HepG2 (cell line): ENCODE data around the gene PLET1. TPM values are rescaled to one million over a fixed set of nuclear protein-coding genes. Genes with fewer than 3 reads are reported as not detected.

Experiments used
- CCDC6 ChIP-seq: sonication (generic); formaldehyde crosslinking; IDR thresholded peaks from 2 replicates; pipeline ENCODE4 v1.8.1; 2022; ENCODE audit warnings: mild to moderate bottlenecking, missing genetic modification reagents, moderate library complexity
- DNMT1 ChIP-seq: sonication (generic); formaldehyde crosslinking; IDR thresholded peaks from 2 replicates; pipeline ENCODE4 v1.5.1; 2020; ENCODE audit warnings: mild to moderate bottlenecking, missing genetic modification reagents
- KDM2A ChIP-seq: sonication (generic); formaldehyde crosslinking; IDR thresholded peaks from 2 replicates; pipeline ENCODE4 v1.4.0; 2020; ENCODE audit warnings: low read depth, missing genetic modification reagents, borderline replicate concordance
- KDM5B ChIP-seq: sonication (generic); formaldehyde crosslinking; IDR thresholded peaks from 2 replicates; pipeline ENCODE4 v1.4.0; 2020; ENCODE audit warnings: missing genetic modification reagents, mild to moderate bottlenecking, borderline replicate concordance
- KLF12 ChIP-seq: sonication (generic); formaldehyde crosslinking; IDR thresholded peaks from 2 replicates; pipeline ENCODE4 v1.4.0; 2020; ENCODE audit warnings: missing genetic modification reagents, borderline replicate concordance
- NFKB2 ChIP-seq: sonication (generic); formaldehyde crosslinking; IDR thresholded peaks from 2 replicates; pipeline ENCODE4 v1.4.0; 2020; ENCODE audit warnings: missing genetic modification reagents, borderline replicate concordance
- NR2F6 ChIP-seq, 2 experiments: IDR thresholded peaks; 2 replicates each; pipeline ENCODE4 v1.6.1; 2016; ENCODE audit warnings: antibody characterized with exemption in 1 of 2, mild to moderate bottlenecking in 1 of 2
- POLR2A ChIP-seq, 2 experiments: IDR thresholded peaks; 2 replicates each; pipeline ENCODE4 v1.6.1; 2011; ENCODE audit warnings: low read depth in 2 of 2, low read length in 2 of 2, mild to moderate bottlenecking in 1 of 2, moderate library complexity in 1 of 2; ENCODE audit not compliant: insufficient read depth in 1 of 2
- SNRNP70 ChIP-seq: fragments of 200-400 bp; formaldehyde crosslinking; IDR thresholded peaks from 2 replicates; pipeline ENCODE4 v1.6.1; 2017; ENCODE audit warnings: mild to moderate bottlenecking, low read depth, low read length, moderate library complexity
- TSC22D2 ChIP-seq: sonication (generic); formaldehyde crosslinking; IDR thresholded peaks from 2 replicates; pipeline ENCODE4 v1.5.1; 2020; ENCODE audit warnings: missing genetic modification reagents, mild to moderate bottlenecking, borderline replicate concordance
- U2AF1 ChIP-seq: fragments of 200-400 bp; formaldehyde crosslinking; optimal IDR thresholded peaks from 2 replicates; pipeline ENCODE3; 2017; ENCODE audit warnings: mild to moderate bottlenecking, low read depth, low read length
- ZNF484 ChIP-seq: sonication (generic); formaldehyde crosslinking; IDR thresholded peaks from 2 replicates; pipeline ENCODE4 v1.5.1; 2020; ENCODE audit warnings: mild to moderate bottlenecking, low read depth, missing genetic modification reagents, borderline replicate concordance
- ZNF556 ChIP-seq: sonication (generic); formaldehyde crosslinking; IDR thresholded peaks from 2 replicates; pipeline ENCODE4 v1.4.0; 2020; ENCODE audit warnings: mild to moderate bottlenecking, missing genetic modification reagents, borderline replicate concordance
- ZNF768 ChIP-seq: sonication (generic); formaldehyde crosslinking; IDR thresholded peaks from 2 replicates; pipeline ENCODE4 v1.4.0; 2020; ENCODE audit warnings: missing genetic modification reagents
- ZNF772 ChIP-seq: sonication (generic); formaldehyde crosslinking; IDR thresholded peaks from 2 replicates; pipeline ENCODE4 v1.5.0; 2020; ENCODE audit warnings: mild to moderate bottlenecking, missing genetic modification reagents
- ZNF816 ChIP-seq: sonication (generic); formaldehyde crosslinking; IDR thresholded peaks from 2 replicates; pipeline ENCODE4 v1.8.0; 2022; ENCODE audit warnings: missing genetic modification reagents, mild to moderate bottlenecking, borderline replicate concordance
- polyA plus RNA-seq, 8 experiments: library from polyadenylated mRNA; depleted of rRNA in 3 of 8; stranded (reverse) in 7 of 8; unstranded in 1 of 8; fragments of >200 nt; fragmentation: Illumina TruSeq in 4 of 8; extraction: Trizol in 4 of 8; gene quantifications; 2 replicates each; pipeline versions ENCODE4 v1.2.1 to v1.2.3, GENCODE V29; 2011 to 2016; ENCODE audit warnings: low read depth in 4 of 8, missing spikeins in 1 of 8, mixed read lengths in 1 of 8; ENCODE audit not compliant: insufficient read depth in 1 of 8
- total RNA-seq, 5 experiments: library from RNA; depleted of rRNA; stranded (reverse); fragments of >200 nt; fragmentation: Illumina TruSeq; extraction: Trizol; gene quantifications; 2 replicates each; pipeline ENCODE4 v1.2.3, GENCODE V29; 2016; ENCODE audit warnings: low read depth in 1 of 5
- TF ChIP-seq, protein P1 (sequence below): sonication (generic); formaldehyde crosslinking; IDR thresholded peaks from 2 replicates; pipeline ENCODE4 v1.5.0; 2020; ENCODE audit warnings: missing genetic modification reagents
- TF ChIP-seq, protein P2 (sequence below): sonication (generic); formaldehyde crosslinking; IDR thresholded peaks from 2 replicates; pipeline ENCODE4 v1.4.0; 2020; ENCODE audit warnings: missing genetic modification reagents
- TF ChIP-seq, protein P3 (sequence below): sonication (generic); formaldehyde crosslinking; IDR thresholded peaks from 2 replicates; pipeline ENCODE4 v1.5.0; 2020; ENCODE audit warnings: mild to moderate bottlenecking, missing genetic modification reagents, borderline replicate concordance

PLET1 gene
- total and polyA plus RNA-seq, 2 of the 13 experiments (the other 11 are each of a cell fraction or from before 2014, with no cell fraction given): not detected

DNA sequence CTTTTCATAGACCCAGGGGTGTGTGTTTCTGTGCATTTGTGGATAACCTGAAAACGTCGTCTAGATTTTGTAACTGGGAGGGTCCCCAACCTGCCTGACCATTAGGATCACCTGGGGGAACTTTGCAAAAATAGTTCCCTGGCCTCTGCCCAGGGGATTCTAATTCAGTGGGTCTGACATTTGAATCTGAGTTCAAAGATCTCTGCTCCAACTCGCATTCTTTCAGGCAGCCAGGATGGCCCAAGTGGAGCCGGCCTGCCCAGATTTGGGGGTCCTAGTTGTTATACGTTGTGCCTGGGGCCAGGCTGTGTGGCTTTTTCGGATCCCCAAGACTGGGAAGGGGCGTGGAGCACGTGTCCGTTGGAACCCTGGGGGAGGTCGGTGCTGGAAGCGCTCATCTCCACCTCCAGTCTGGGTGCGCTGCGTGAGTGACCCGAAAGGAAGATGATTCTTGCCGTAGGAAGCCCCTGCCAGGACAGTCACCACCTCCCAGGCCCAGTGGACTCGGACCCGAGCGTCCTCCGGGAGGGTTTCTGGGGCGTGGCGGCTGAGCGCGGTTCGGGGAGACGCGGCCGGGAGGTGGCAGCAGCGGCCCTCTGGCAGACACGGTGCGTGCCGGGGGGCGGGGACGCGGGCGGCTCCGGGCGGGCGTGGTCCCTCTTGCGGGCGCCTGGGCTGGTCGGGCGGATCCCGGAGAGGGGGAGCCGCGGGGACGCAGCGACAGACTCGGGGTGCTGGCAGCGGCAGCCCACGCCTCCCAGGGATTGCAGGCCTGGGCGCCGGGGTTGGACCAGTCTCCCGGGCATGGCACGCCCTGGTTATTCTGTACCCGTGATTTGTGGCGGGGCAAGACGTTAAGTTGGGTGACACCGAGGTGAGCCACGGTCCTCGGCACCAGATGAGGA, 29.2 kb upstream of the PLET1 start (continued):
- no peak for TF ChIP-seq ZNF556 (CRISPR knock-in tag)
- TF ChIP-seq NR2F6 (IDR thresholded peaks at IDR 0.05): no peak
- no peak for TF ChIP-seq NR2F6 (CRISPR knock-in tag; IDR thresholded peaks at IDR 0.05)
- no peak for TF ChIP-seq ZNF772
- TF ChIP-seq, protein P1, sequence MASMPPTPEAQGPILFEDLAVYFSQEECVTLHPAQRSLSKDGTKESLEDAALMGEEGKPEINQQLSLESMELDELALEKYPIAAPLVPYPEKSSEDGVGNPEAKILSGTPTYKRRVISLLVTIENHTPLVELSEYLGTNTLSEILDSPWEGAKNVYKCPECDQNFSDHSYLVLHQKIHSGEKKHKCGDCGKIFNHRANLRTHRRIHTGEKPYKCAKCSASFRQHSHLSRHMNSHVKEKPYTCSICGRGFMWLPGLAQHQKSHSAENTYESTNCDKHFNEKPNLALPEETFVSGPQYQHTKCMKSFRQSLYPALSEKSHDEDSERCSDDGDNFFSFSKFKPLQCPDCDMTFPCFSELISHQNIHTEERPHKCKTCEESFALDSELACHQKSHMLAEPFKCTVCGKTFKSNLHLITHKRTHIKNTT (CRISPR knock-in tag): no peak
- TF ChIP-seq, protein P2, sequence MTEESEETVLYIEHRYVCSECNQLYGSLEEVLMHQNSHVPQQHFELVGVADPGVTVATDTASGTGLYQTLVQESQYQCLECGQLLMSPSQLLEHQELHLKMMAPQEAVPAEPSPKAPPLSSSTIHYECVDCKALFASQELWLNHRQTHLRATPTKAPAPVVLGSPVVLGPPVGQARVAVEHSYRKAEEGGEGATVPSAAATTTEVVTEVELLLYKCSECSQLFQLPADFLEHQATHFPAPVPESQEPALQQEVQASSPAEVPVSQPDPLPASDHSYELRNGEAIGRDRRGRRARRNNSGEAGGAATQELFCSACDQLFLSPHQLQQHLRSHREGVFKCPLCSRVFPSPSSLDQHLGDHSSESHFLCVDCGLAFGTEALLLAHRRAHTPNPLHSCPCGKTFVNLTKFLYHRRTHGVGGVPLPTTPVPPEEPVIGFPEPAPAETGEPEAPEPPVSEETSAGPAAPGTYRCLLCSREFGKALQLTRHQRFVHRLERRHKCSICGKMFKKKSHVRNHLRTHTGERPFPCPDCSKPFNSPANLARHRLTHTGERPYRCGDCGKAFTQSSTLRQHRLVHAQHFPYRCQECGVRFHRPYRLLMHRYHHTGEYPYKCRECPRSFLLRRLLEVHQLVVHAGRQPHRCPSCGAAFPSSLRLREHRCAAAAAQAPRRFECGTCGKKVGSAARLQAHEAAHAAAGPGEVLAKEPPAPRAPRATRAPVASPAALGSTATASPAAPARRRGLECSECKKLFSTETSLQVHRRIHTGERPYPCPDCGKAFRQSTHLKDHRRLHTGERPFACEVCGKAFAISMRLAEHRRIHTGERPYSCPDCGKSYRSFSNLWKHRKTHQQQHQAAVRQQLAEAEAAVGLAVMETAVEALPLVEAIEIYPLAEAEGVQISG: peak; percentile 44; the same call in 1 of the 2 replicates
- TF ChIP-seq ZNF816: no peak
- TF ChIP-seq CCDC6 (CRISPR knock-in tag): no peak
- TF ChIP-seq KDM5B (CRISPR knock-in tag): peak; percentile 41; the same call in 1 of the 2 replicates
- TF ChIP-seq, protein P3, sequence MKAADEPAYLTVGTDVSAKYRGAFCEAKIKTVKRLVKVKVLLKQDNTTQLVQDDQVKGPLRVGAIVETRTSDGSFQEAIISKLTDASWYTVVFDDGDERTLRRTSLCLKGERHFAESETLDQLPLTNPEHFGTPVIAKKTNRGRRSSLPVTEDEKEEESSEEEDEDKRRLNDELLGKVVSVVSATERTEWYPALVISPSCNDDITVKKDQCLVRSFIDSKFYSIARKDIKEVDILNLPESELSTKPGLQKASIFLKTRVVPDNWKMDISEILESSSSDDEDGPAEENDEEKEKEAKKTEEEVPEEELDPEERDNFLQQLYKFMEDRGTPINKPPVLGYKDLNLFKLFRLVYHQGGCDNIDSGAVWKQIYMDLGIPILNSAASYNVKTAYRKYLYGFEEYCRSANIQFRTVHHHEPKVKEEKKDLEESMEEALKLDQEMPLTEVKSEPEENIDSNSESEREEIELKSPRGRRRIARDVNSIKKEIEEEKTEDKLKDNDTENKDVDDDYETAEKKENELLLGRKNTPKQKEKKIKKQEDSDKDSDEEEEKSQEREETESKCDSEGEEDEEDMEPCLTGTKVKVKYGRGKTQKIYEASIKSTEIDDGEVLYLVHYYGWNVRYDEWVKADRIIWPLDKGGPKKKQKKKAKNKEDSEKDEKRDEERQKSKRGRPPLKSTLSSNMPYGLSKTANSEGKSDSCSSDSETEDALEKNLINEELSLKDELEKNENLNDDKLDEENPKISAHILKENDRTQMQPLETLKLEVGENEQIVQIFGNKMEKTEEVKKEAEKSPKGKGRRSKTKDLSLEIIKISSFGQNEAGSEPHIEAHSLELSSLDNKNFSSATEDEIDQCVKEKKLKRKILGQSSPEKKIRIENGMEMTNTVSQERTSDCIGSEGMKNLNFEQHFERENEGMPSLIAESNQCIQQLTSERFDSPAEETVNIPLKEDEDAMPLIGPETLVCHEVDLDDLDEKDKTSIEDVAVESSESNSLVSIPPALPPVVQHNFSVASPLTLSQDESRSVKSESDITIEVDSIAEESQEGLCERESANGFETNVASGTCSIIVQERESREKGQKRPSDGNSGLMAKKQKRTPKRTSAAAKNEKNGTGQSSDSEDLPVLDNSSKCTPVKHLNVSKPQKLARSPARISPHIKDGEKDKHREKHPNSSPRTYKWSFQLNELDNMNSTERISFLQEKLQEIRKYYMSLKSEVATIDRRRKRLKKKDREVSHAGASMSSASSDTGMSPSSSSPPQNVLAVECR: peak; percentile 53; the same call in 1 of the 2 replicates
- peak; percentile 70; the same call in 1 of the 2 replicates for TF ChIP-seq KDM2A (CRISPR knock-in tag)
- no peak for TF ChIP-seq U2AF1
- TF ChIP-seq NFKB2 (CRISPR knock-in tag): peak; percentile 67; the same call in 1 of the 2 replicates
- TF ChIP-seq DNMT1: peak; percentile 54; the same call in 1 of the 2 replicates
- no peak for TF ChIP-seq POLR2A (IDR thresholded peaks at IDR 0.05; ENCODE audit: insufficient read depth in 1 of 2, low read depth in 2 of 2, low read length in 2 of 2)
- peak; percentile 59; the same call in 1 of the 2 replicates for TF ChIP-seq ZNF768 (CRISPR knock-in tag)
- TF ChIP-seq KLF12 (CRISPR knock-in tag): peak; percentile 96; the same call in 1 of the 2 replicates
- TF ChIP-seq TSC22D2 (CRISPR knock-in tag): 0 out of 2 replicates have a peak, but pooled peaks have one; percentile 20
- no peak for TF ChIP-seq SNRNP70
- no peak for TF ChIP-seq ZNF484 (CRISPR knock-in tag)
